ENCODE data around the gene CMTM3. TPM values are rescaled to one million over a fixed set of nuclear protein-coding genes. Genes with fewer than 3 reads are reported as not detected.

Gene CMTM3
- polyA plus RNA-seq, 1 of the 3 experiments (the other 2 are of a cell fraction), result 69.4 TPM

- TF ChIP-seq REST (IDR thresholded peaks at IDR 0.05; ENCODE audit: low read depth, low read length) (0 out of 2 replicates have a peak, but pooled peaks have one; percentile 16), RFX5 (IDR thresholded peaks at IDR 0.05; ENCODE audit: low read length) (no peak), JUND (IDR thresholded peaks at IDR 0.05) (no peak), RCOR1 (IDR thresholded peaks at IDR 0.05; ENCODE audit: low read length) (no peak), MEF2A (IDR thresholded peaks at IDR 0.05; ENCODE audit: borderline replicate concordance, low read depth) (no peak; the same call in 1 of the 2 replicates), MXI1 (IDR thresholded peaks at IDR 0.05; ENCODE audit: low read depth, low read length) (peak; percentile 89; the same call in 1 of the 2 replicates), TEAD4 (IDR thresholded peaks at IDR 0.05; ENCODE audit: borderline replicate concordance, insufficient read depth) (peak; percentile 59; the same call in 1 of the 2 replicates), ELF1 (IDR thresholded peaks at IDR 0.05) (no peak), FOXJ3 (CRISPR knock-in tag; IDR thresholded peaks at IDR 0.05) (no peak), SIN3A (IDR thresholded peaks at IDR 0.05; ENCODE audit: borderline replicate concordance, low read depth, low read length) (peak; percentile 73; the same call in 1 of the 2 replicates), RXRA (IDR thresholded peaks at IDR 0.05; ENCODE audit: borderline replicate concordance, low read depth) (peak; percentile 70; the same call in 1 of the 2 replicates), FOSL2 (IDR thresholded peaks at IDR 0.05; ENCODE audit: borderline replicate concordance, low read depth) (no peak), PBX3 (IDR thresholded peaks at IDR 0.05) (no peak), GABPA (IDR thresholded peaks at IDR 0.05; ENCODE audit: low read depth) (no peak), USF2 (IDR thresholded peaks at IDR 0.05; ENCODE audit: borderline replicate concordance, low read depth, low read length) (no peak), RAD21 (IDR thresholded peaks at IDR 0.05; ENCODE audit: low read length) (peak; percentile 72), CTCF (IDR thresholded peaks at IDR 0.05) (peak; percentile 94), MAX (IDR thresholded peaks at IDR 0.05; ENCODE audit: low read depth) (peak; percentile 94), IRF3 (IDR thresholded peaks at IDR 0.05; ENCODE audit: low read depth, low read length) (no peak), TAF1 (IDR thresholded peaks at IDR 0.05; ENCODE audit: borderline replicate concordance, low read depth, low read length) (no peak), GATA2 (CRISPR knock-in tag; IDR thresholded peaks at IDR 0.05) (no peak), POLR2AphosphoS5 (IDR thresholded peaks at IDR 0.05; ENCODE audit: low read depth, low read length) (no peak), FOXM1 (IDR thresholded peaks at IDR 0.05; ENCODE audit: low read depth) (no peak)
Measured at GRCh38 chr16:66608241-66609138, 4.0 kb downstream of the CMTM3 start (continued).

All from SK-N-SH (cell line).